GM12878 (cell line): Measurements from ENCODE around the gene TEX264. TPM values are rescaled to one million over a fixed set of nuclear protein-coding genes. Genes with fewer than 3 reads are reported as not detected.

Source experiments
- ASH2L ChIP-seq: fragments of 300-600, 200-600 bp; sonication (generic); IDR thresholded peaks from 2 replicates; pipeline ENCODE4 v1.6.1; 2017; ENCODE audit warnings: low read depth, mild to moderate bottlenecking, borderline replicate concordance
- IKZF2 ChIP-seq, 2 experiments: fragments of 450-650 bp; IDR thresholded peaks; 2 replicates each; pipeline ENCODE4 v1.6.1; 2017; ENCODE audit warnings: mild to moderate bottlenecking in 2 of 2, moderate library complexity in 2 of 2
- KDM1A ChIP-seq: fragments of 200-600 bp; sonication (generic); IDR thresholded peaks from 2 replicates; pipeline ENCODE4 v1.6.1; 2016; ENCODE audit warnings: borderline replicate concordance
- LARP7 ChIP-seq: fragments of 450-650 bp; IDR thresholded peaks from 2 replicates; pipeline ENCODE4 v1.6.1; 2017; ENCODE audit warnings: mild to moderate bottlenecking
- MEF2A ChIP-seq: IDR thresholded peaks from 2 replicates; pipeline ENCODE4 v1.6.1; 2011; ENCODE audit warnings: low read depth, mild to moderate bottlenecking, low read length, moderate library complexity; ENCODE audit not compliant: insufficient read depth
- MXI1 ChIP-seq: fragments of 150-350 bp; IDR thresholded peaks from 2 replicates; pipeline ENCODE4 v1.6.1; 2011; ENCODE audit warnings: low read depth, mild to moderate bottlenecking, inconsistent platforms, low read length, improper control_type of control experiment
- NFYB ChIP-seq: IDR thresholded peaks from 2 replicates; pipeline ENCODE4 v1.6.1; 2011; ENCODE audit warnings: low read depth, mild to moderate bottlenecking, low read length, improper control_type of control experiment, moderate library complexity; ENCODE audit not compliant: insufficient read depth
- PAX8 ChIP-seq: fragments of 450-650 bp; IDR thresholded peaks from 2 replicates; pipeline ENCODE4 v1.6.1; 2017; ENCODE audit warnings: mild to moderate bottlenecking, moderate library complexity
- SREBF1 ChIP-seq: IDR thresholded peaks from 2 replicates; pipeline ENCODE4 v1.6.1; 2012; ENCODE audit warnings: mild to moderate bottlenecking, low read length
- ZNF274 ChIP-seq: IDR thresholded peaks from one replicate; pipeline ENCODE4 v1.8.0; 2011; ENCODE audit not compliant: insufficient read length, insufficient read depth
- polyA plus RNA-seq, 11 experiments: library from polyadenylated mRNA; depleted of rRNA in 4 of 11; unstranded in 6 of 11; stranded (reverse) in 5 of 11; fragments of >200 nt; fragmentation: Nextera tagmentation in 4 of 11; fragmentation: Illumina TruSeq in 1 of 11; extraction: Ambion mirVana in 4 of 11; extraction: Trizol in 1 of 11; gene quantifications; 1 replicate in 1 of 11; 2 replicates in 10 of 11; pipeline versions ENCODE4 v1.2.1 to v1.2.3, GENCODE V29; 2011 to 2016; ENCODE audit warnings: inconsistent platforms in 2 of 11, missing spikeins in 2 of 11, low read depth in 1 of 11
- total RNA-seq, 4 experiments: library from RNA; depleted of rRNA in 3 of 4; stranded (reverse); fragments of >200 nt in 3 of 4; fragmentation: Illumina TruSeq in 1 of 4; extraction: Trizol in 1 of 4; gene quantifications; 2 replicates each; pipeline versions ENCODE4 v1.2.1 to v1.2.3, GENCODE V29; 2013 to 2021
- TF ChIP-seq, protein P1 (sequence below): fragments of 450-650 bp; IDR thresholded peaks from 2 replicates; pipeline ENCODE4 v1.6.1; 2016; ENCODE audit warnings: mild to moderate bottlenecking, moderate library complexity, borderline replicate concordance
- TF ChIP-seq, protein P2 (sequence below): fragments of 450-650 bp; IDR thresholded peaks from 2 replicates; pipeline ENCODE4 v1.6.1; 2018; ENCODE audit warnings: mild to moderate bottlenecking, low read depth, moderate library complexity; ENCODE audit not compliant: partially characterized antibody
- TF ChIP-seq, protein P3 (sequence below): fragments of 450-650 bp; IDR thresholded peaks from 2 replicates; pipeline ENCODE4 v1.6.1; 2017; ENCODE audit warnings: borderline replicate concordance
- TF ChIP-seq, protein P4 (sequence below): fragments of 450-650 bp; IDR thresholded peaks from 2 replicates; pipeline ENCODE4 v1.6.1; 2017; ENCODE audit warnings: mild to moderate bottlenecking, low read depth, inconsistent platforms; ENCODE audit not compliant: poor library complexity, severe bottlenecking
- TF ChIP-seq, protein P5 (sequence below): fragments of 450-650 bp; IDR thresholded peaks from 2 replicates; pipeline ENCODE4 v1.6.1; 2016; ENCODE audit warnings: mild to moderate bottlenecking

Gene TEX264
- total and polyA plus RNA-seq, 10 of the 15 experiments (the other 5 are each of a cell fraction or from before 2014, with no cell fraction given) = 3.6 to 63.0 (median 52.4) TPM

DNA sequence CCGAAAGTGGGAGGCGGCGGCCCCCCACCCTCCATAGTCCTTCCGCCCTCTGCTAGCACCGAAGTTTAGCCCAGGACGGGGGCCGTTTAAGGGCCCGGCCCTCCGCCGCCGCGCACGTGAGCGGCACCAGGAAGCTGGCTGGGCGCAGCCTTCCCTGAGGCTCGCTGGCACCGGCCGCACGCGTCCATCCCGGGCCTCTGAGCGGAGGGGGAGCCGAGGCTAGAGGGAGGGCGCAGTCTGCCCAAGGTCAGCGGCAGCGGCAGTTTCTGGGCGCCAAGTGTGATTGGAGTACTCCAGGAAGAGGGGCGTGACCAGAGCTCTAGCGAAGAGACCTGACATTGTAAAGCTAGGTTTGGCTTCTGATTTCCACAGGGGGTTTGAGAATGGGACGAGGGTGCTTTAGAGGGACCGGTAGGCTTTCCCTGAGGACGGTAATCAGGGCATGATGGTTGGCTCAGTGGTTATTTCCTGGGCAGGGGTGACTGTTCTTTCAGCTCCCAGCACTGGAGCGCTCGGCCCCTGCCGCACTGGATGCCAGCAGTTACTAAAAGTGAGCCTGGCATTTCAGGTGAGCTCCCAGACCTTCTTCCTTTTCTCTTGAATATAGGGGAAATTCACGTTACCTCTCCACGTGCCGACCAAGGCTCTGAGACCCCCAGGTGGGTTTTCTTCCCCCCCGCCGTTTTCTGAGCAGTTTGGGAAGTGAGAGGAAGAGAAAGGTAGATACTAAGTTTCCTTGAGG is 853 bp downstream of the TEX264 start (continued):
- TF ChIP-seq IKZF2 (IDR thresholded peaks at IDR 0.05) (peak in 1 of 2 experiments; percentile 19; a peak in 1 of 4 replicates), MXI1 (peak; percentile 82; the same call in 1 of the 2 replicates), MEF2A (no peak), SREBF1 (no peak), ZNF274 (no peak), LARP7 (peak; percentile 46; the same call in 1 of the 2 replicates), ASH2L (no peak), PAX8 (no peak), NFYB (no peak), KDM1A (no peak)
- TF ChIP-seq, protein P1, sequence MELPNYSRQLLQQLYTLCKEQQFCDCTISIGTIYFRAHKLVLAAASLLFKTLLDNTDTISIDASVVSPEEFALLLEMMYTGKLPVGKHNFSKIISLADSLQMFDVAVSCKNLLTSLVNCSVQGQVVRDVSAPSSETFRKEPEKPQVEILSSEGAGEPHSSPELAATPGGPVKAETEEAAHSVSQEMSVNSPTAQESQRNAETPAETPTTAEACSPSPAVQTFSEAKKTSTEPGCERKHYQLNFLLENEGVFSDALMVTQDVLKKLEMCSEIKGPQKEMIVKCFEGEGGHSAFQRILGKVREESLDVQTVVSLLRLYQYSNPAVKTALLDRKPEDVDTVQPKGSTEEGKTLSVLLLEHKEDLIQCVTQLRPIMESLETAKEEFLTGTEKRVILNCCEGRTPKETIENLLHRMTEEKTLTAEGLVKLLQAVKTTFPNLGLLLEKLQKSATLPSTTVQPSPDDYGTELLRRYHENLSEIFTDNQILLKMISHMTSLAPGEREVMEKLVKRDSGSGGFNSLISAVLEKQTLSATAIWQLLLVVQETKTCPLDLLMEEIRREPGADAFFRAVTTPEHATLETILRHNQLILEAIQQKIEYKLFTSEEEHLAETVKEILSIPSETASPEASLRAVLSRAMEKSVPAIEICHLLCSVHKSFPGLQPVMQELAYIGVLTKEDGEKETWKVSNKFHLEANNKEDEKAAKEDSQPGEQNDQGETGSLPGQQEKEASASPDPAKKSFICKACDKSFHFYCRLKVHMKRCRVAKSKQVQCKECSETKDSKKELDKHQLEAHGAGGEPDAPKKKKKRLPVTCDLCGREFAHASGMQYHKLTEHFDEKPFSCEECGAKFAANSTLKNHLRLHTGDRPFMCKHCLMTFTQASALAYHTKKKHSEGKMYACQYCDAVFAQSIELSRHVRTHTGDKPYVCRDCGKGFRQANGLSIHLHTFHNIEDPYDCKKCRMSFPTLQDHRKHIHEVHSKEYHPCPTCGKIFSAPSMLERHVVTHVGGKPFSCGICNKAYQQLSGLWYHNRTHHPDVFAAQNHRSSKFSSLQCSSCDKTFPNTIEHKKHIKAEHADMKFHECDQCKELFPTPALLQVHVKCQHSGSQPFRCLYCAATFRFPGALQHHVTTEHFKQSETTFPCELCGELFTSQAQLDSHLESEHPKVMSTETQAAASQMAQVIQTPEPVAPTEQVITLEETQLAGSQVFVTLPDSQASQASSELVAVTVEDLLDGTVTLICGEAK = no peak
- TF ChIP-seq, protein P2, sequence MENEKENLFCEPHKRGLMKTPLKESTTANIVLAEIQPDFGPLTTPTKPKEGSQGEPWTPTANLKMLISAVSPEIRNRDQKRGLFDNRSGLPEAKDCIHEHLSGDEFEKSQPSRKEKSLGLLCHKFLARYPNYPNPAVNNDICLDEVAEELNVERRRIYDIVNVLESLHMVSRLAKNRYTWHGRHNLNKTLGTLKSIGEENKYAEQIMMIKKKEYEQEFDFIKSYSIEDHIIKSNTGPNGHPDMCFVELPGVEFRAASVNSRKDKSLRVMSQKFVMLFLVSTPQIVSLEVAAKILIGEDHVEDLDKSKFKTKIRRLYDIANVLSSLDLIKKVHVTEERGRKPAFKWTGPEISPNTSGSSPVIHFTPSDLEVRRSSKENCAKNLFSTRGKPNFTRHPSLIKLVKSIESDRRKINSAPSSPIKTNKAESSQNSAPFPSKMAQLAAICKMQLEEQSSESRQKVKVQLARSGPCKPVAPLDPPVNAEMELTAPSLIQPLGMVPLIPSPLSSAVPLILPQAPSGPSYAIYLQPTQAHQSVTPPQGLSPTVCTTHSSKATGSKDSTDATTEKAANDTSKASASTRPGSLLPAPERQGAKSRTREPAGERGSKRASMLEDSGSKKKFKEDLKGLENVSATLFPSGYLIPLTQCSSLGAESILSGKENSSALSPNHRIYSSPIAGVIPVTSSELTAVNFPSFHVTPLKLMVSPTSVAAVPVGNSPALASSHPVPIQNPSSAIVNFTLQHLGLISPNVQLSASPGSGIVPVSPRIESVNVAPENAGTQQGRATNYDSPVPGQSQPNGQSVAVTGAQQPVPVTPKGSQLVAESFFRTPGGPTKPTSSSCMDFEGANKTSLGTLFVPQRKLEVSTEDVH = no peak
- TF ChIP-seq, protein P3, sequence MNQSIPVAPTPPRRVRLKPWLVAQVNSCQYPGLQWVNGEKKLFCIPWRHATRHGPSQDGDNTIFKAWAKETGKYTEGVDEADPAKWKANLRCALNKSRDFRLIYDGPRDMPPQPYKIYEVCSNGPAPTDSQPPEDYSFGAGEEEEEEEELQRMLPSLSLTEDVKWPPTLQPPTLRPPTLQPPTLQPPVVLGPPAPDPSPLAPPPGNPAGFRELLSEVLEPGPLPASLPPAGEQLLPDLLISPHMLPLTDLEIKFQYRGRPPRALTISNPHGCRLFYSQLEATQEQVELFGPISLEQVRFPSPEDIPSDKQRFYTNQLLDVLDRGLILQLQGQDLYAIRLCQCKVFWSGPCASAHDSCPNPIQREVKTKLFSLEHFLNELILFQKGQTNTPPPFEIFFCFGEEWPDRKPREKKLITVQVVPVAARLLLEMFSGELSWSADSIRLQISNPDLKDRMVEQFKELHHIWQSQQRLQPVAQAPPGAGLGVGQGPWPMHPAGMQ = no peak
- TF ChIP-seq, protein P4, sequence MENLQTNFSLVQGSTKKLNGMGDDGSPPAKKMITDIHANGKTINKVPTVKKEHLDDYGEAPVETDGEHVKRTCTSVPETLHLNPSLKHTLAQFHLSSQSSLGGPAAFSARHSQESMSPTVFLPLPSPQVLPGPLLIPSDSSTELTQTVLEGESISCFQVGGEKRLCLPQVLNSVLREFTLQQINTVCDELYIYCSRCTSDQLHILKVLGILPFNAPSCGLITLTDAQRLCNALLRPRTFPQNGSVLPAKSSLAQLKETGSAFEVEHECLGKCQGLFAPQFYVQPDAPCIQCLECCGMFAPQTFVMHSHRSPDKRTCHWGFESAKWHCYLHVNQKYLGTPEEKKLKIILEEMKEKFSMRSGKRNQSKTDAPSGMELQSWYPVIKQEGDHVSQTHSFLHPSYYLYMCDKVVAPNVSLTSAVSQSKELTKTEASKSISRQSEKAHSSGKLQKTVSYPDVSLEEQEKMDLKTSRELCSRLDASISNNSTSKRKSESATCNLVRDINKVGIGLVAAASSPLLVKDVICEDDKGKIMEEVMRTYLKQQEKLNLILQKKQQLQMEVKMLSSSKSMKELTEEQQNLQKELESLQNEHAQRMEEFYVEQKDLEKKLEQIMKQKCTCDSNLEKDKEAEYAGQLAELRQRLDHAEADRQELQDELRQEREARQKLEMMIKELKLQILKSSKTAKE = no peak
- TF ChIP-seq, protein P5, sequence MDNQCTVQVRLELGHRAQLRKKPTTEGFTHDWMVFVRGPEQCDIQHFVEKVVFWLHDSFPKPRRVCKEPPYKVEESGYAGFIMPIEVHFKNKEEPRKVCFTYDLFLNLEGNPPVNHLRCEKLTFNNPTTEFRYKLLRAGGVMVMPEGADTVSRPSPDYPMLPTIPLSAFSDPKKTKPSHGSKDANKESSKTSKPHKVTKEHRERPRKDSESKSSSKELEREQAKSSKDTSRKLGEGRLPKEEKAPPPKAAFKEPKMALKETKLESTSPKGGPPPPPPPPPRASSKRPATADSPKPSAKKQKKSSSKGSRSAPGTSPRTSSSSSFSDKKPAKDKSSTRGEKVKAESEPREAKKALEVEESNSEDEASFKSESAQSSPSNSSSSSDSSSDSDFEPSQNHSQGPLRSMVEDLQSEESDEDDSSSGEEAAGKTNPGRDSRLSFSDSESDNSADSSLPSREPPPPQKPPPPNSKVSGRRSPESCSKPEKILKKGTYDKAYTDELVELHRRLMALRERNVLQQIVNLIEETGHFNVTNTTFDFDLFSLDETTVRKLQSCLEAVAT = no peak
